WTC11 (cell line): ENCODE measurements around the gene HMBS.

Experiments used
- ATF3 ChIP-seq: sonication (generic); formaldehyde crosslinking; conservative IDR thresholded peaks from 2 replicates; pipeline ENCODE4 v1.8.1; 2022; ENCODE audit warnings: mild to moderate bottlenecking, missing genetic modification reagents
- CREB1 ChIP-seq: sonication (generic); formaldehyde crosslinking; IDR thresholded peaks from 2 replicates; pipeline ENCODE4 v1.8.0; 2023; ENCODE audit warnings: mild to moderate bottlenecking, missing genetic modification reagents
- ELF4 ChIP-seq: sonication (generic); formaldehyde crosslinking; IDR thresholded peaks from 2 replicates; pipeline ENCODE4 v1.8.1; 2022; ENCODE audit warnings: low read depth, mild to moderate bottlenecking, moderate library complexity, missing genetic modification reagents
- ETV6 ChIP-seq: sonication (generic); formaldehyde crosslinking; IDR thresholded peaks from 2 replicates; pipeline ENCODE4 v1.8.1; 2022; ENCODE audit warnings: mild to moderate bottlenecking, missing genetic modification reagents
- GABPB1 ChIP-seq: sonication (generic); formaldehyde crosslinking; IDR thresholded peaks from 2 replicates; pipeline ENCODE4 v1.8.1; 2023; ENCODE audit warnings: mild to moderate bottlenecking, missing genetic modification reagents
- IRF2 ChIP-seq: sonication (generic); formaldehyde crosslinking; IDR thresholded peaks from 2 replicates; pipeline ENCODE4 v1.8.0; 2022; ENCODE audit warnings: low read depth, missing genetic modification reagents, borderline replicate concordance
- NFYB ChIP-seq: sonication (generic); formaldehyde crosslinking; conservative IDR thresholded peaks from 2 replicates; pipeline ENCODE4 v1.8.0; 2022; ENCODE audit warnings: low read depth, missing genetic modification reagents
- PRDM15 ChIP-seq: sonication (generic); formaldehyde crosslinking; IDR thresholded peaks from 2 replicates; pipeline ENCODE4 v1.8.0; 2022; ENCODE audit warnings: missing genetic modification reagents
- SP1 ChIP-seq: sonication (generic); formaldehyde crosslinking; conservative IDR thresholded peaks from 2 replicates; pipeline ENCODE4 v1.8.1; 2022; ENCODE audit warnings: missing genetic modification reagents
- TCF7 ChIP-seq: sonication (generic); formaldehyde crosslinking; IDR thresholded peaks from 2 replicates; pipeline ENCODE4 v1.8.0; 2022; ENCODE audit warnings: mild to moderate bottlenecking, low read depth, missing genetic modification reagents, moderate library complexity
- TF ChIP-seq, protein P1 (sequence below): fragments of 200-600 bp; IDR thresholded peaks from 2 replicates; pipeline ENCODE4 v1.8.0; 2022; ENCODE audit warnings: antibody characterized with exemption
- TF ChIP-seq, protein P2 (sequence below): sonication (generic); formaldehyde crosslinking; IDR thresholded peaks from 2 replicates; pipeline ENCODE4 v1.8.0; 2022; ENCODE audit warnings: mild to moderate bottlenecking, missing genetic modification reagents
- TF ChIP-seq, protein P3 (sequence below): sonication (generic); formaldehyde crosslinking; IDR thresholded peaks from 2 replicates; pipeline ENCODE4 v1.8.1; 2022; ENCODE audit warnings: low read depth, mild to moderate bottlenecking, moderate library complexity, missing genetic modification reagents, borderline replicate concordance
- TF ChIP-seq, protein P4 (sequence below): fragments of 250-450 bp; sonication (Bioruptor Pico); IDR thresholded peaks from 2 replicates; pipeline ENCODE4 v1.8.0; 2021; ENCODE audit warnings: mild to moderate bottlenecking

GRCh38 chr11:119106564-119107537, 22.2 kb downstream of the HMBS start, which contains the start of gene C2CD2L:
- TF ChIP-seq, protein P1, sequence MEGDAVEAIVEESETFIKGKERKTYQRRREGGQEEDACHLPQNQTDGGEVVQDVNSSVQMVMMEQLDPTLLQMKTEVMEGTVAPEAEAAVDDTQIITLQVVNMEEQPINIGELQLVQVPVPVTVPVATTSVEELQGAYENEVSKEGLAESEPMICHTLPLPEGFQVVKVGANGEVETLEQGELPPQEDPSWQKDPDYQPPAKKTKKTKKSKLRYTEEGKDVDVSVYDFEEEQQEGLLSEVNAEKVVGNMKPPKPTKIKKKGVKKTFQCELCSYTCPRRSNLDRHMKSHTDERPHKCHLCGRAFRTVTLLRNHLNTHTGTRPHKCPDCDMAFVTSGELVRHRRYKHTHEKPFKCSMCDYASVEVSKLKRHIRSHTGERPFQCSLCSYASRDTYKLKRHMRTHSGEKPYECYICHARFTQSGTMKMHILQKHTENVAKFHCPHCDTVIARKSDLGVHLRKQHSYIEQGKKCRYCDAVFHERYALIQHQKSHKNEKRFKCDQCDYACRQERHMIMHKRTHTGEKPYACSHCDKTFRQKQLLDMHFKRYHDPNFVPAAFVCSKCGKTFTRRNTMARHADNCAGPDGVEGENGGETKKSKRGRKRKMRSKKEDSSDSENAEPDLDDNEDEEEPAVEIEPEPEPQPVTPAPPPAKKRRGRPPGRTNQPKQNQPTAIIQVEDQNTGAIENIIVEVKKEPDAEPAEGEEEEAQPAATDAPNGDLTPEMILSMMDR, result no peak
- TF ChIP-seq TCF7 (CRISPR knock-in tag) (no peak), SP1 (CRISPR knock-in tag) (peak; percentile 47; the same call in 1 of the 2 replicates), ATF3 (CRISPR knock-in tag) (no peak), ETV6 (CRISPR knock-in tag) (no peak), ELF4 (CRISPR knock-in tag) (no peak), NFYB (CRISPR knock-in tag) (no peak), PRDM15 (CRISPR knock-in tag) (no peak), GABPB1 (CRISPR knock-in tag) (no peak), IRF2 (CRISPR knock-in tag) (no peak), CREB1 (no peak)
- TF ChIP-seq, protein P2, sequence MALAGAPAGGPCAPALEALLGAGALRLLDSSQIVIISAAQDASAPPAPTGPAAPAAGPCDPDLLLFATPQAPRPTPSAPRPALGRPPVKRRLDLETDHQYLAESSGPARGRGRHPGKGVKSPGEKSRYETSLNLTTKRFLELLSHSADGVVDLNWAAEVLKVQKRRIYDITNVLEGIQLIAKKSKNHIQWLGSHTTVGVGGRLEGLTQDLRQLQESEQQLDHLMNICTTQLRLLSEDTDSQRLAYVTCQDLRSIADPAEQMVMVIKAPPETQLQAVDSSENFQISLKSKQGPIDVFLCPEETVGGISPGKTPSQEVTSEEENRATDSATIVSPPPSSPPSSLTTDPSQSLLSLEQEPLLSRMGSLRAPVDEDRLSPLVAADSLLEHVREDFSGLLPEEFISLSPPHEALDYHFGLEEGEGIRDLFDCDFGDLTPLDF (CRISPR knock-in tag), result no peak
- TF ChIP-seq, protein P3, sequence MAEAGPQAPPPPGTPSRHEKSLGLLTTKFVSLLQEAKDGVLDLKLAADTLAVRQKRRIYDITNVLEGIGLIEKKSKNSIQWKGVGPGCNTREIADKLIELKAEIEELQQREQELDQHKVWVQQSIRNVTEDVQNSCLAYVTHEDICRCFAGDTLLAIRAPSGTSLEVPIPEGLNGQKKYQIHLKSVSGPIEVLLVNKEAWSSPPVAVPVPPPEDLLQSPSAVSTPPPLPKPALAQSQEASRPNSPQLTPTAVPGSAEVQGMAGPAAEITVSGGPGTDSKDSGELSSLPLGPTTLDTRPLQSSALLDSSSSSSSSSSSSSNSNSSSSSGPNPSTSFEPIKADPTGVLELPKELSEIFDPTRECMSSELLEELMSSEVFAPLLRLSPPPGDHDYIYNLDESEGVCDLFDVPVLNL (CRISPR knock-in tag), result no peak
- TF ChIP-seq, protein P4, sequence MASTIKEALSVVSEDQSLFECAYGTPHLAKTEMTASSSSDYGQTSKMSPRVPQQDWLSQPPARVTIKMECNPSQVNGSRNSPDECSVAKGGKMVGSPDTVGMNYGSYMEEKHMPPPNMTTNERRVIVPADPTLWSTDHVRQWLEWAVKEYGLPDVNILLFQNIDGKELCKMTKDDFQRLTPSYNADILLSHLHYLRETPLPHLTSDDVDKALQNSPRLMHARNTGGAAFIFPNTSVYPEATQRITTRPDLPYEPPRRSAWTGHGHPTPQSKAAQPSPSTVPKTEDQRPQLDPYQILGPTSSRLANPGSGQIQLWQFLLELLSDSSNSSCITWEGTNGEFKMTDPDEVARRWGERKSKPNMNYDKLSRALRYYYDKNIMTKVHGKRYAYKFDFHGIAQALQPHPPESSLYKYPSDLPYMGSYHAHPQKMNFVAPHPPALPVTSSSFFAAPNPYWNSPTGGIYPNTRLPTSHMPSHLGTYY (CRISPR knock-in tag), result no peak
